ENCODE data around the gene KDM3A.

Gene KDM3A

DNA sequence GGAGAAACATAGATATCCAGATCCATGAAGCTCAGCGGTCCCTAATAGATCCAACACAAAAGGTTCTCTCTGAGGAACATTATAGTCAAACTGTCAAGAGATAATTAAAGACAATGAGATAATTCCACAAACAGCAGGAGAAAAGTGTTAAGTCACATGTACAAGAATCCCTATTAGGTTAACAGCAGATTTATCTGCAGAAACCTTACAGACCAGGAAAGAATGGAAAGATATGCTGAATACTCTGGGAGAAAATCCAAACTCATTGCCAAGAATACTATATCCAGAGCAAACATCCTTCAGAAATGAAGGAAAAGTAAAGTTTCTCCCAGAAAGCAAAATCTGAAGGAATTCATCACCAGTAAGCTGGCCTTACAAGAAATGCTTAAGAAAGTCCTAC, 10.8 kb upstream of the KDM3A start:
- no peak for DNase-seq (ENCODE audit: low spot score)

DNA sequence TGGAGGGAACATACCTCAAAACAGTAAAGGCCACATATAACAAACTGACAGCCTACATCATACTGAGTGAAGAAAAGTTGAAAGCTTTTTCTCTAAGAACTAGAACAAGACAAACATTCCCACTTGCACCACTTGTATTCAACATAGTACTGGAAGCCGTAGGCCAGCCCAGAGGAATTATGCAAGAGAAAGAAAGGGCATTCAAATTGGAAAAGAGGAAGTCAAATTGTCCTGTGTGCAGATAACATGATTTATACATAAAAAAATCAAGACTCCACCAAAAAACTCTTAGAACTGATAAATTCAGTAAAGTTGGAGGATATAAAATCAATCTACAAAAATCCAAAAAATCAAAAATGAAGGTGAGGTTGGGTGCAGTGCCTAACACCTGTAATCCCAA, 8.0 kb upstream of the KDM3A start:
- DNase-seq (ENCODE audit: low spot score), result no peak

DNA sequence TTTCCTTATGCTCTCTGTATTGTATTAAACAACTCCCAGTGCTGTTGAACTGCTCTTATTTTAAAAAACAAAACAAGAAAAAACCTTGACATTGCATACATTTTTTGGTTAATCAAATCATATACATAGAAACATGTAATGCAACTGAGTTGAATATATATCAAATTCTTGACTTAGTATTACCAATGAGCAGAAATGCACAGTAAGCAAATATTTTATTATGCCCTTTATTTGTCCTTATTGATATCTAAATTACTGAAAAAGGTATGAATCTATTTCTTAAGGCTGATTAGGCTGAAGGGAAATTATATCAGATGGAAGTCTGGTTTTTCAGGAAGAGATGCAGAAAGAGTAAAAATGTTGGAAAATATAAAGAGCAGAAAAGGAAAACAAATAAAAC, 6.9 kb upstream of the KDM3A start:
- DNase-seq (ENCODE audit: low spot score), result no peak

- DNase-seq (ENCODE audit: low spot score), result no peak
These were observed 5.6 kb upstream of the KDM3A start for GRCh38 chr2:86435531-86435930.

GRCh38 chr2:86436328-86436727, 4.8 kb upstream of the KDM3A start:
- no peak for DNase-seq (ENCODE audit: low spot score)

- no peak for DNase-seq (ENCODE audit: low spot score)
These were observed 1.1 kb upstream of the KDM3A start for GRCh38 chr2:86439879-86440630.

DNA sequence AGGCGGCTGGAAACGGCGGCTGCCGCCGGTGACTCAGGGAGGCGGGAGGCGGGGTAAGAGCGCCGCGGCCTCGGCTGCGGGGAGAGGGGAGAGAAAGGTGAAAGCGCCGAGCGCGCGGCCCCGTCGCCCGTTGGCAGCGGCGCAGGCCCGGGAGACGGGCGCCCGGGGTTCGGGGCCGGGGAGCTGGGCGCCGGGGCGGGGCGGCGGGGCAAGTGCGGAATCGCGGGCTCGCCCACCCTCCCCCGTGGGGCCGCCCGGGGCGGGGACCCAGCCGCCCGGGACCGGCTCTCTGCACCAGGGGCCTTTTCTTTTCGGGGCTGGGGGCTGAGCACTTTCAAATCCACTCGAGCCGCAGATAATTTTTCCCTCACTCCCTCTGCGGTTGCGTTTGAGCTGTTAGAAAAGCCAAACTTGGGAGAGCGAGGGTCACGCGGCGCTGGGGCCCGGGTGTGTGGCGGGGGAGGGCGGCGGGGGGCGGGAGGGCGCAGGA, 266 bp downstream of the KDM3A start:
- no peak for DNase-seq (ENCODE audit: low spot score)

GRCh38 chr2:86441882-86442641, 891 bp downstream of the KDM3A start:
- no peak for DNase-seq (ENCODE audit: low spot score)

DNA sequence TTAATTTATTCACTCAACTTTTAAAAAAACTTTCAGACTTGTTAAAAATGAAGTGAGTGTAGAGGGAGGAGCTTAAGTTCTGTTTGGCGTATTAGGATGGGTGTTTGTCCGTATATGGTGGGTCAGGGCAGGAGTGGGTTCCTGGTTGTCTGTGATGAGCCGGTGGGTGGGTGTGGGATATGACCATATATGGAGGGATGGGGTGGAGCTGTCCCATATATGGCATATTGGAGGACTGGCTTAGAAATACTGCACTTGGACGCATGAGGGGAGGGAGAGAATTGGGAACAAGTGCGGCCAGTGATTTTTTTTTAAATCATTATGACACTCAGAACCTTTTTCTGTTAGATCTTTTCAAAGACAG, 1.5 kb downstream of the KDM3A start:
- peak; percentile 93 for DNase-seq (ENCODE audit: low spot score)

GRCh38 chr2:86443631-86444350, 2.6 kb downstream of the KDM3A start:
- DNase-seq (ENCODE audit: low spot score), result no peak

- no peak for DNase-seq (ENCODE audit: low spot score)
These were observed 4.3 kb downstream of the KDM3A start for GRCh38 chr2:86445436-86445835.

- no peak for DNase-seq (ENCODE audit: low spot score)
These were observed 4.9 kb downstream of the KDM3A start for GRCh38 chr2:86446060-86446459.

DNA sequence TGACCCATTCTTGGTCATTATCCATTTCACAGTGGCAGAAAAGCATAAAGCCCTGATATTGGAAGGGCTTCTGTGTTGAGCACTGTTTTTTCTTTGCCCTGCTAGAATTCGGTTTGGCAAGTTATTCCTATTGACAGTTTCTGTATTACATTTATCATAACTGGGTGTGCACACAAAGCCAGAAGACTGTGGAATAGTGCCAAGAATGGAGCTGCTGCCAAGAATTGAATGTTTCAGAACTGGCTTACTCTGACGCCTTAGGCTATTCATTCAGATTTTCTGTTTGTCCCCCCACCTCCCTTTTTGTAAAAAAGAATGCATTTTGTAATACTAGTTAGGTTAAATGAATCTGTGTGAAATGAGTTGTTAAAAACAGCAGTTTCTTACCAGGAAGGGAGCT, 12.7 kb downstream of the KDM3A start:
- no peak for DNase-seq (ENCODE audit: low spot score)

- no peak for DNase-seq (ENCODE audit: low spot score)
These were observed 13.1 kb downstream of the KDM3A start for GRCh38 chr2:86454238-86454637.

DNA sequence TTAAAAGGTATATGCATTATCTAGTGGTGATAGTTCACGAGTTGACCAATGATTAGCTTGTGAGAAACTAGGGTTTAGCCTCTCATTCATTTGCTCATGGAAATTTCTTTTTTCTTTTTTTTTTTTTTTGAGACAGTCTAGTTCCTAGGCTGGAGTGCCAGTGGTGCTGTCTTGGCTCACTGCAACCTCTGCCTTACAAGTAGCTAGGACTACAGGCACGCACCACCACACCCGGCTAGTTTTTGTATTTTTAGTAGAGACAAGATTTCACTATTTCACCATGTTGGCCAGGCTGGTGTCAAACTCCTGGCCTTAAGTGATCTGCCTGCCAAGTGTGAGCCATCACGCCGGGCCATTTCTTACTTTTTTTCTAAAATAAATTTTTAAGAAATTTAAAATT, 14.0 kb downstream of the KDM3A start:
- DNase-seq (ENCODE audit: low spot score), result no peak

DNA sequence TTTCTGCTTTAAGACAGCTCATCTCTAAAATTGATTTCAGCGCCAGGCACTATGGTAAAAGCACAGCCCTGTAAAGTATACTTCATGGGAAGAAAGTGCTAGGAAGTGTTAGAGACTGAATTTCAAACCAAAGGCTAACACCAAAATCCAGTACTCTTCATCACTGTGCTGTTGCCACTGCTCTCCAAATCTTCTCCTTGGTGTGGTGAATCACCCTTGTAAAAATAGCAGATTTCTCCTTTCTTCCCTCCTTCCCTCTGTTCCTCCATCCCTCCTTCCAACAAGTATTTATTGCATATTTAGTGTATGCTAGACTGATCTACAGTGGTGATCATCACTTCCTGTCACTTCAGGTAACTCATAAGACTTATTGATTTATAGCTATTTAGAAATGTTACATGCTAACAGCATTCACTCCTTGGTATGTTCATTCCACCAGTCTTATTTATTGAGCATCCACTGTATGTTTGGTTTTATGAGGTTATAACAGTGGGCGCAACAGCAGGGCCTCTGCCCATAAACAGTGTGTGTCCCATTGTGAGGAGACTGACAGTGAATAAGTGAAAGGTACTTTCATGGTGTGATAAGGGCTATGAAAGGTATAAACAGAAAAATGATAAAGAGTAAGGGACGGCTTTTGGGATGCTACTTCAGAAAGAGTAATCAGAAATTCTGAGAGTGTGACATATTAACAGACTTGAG, 20.0 kb downstream of the KDM3A start:
- DNase-seq (ENCODE audit: low spot score), result no peak

DNA sequence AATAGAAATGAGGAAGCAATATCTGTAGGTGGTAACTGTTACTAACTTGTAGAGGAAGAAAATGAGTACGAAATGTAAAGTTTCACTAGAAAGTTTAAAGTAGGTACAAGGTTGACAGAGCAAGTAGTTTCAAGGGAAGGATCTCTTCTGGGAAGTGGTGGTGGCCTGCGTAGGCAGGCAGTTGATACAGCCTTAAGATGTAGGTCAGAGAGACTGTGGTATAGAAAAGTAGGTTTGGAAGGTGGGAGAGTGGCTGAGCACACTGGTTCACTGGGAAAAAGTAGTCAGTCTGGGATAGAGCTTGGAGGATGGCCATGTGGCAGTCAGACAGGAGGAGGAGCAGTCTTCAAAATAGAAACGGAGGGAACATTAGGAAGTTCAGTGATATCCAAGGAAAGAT, 23.5 kb downstream of the KDM3A start:
- no peak for DNase-seq (ENCODE audit: low spot score)

DNA sequence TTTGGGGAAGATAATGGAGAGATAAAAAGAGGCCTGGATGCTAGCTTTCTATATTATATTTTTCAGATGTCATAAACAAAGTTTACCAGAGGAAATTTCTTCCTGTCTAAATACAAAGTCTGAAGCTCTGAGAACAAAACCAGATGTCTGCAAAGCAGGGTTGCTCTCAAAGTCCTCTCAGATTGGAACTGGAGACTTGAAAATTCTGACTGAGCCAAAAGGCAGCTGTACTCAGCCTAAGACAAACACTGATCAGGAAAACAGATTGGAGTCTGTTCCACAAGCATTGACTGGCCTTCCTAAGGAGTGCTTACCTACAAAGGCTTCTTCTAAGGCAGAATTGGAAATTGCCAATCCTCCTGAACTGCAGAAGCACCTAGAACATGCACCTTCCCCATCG, 25.1 kb downstream of the KDM3A start:
- DNase-seq (ENCODE audit: low spot score), result no peak

DNA sequence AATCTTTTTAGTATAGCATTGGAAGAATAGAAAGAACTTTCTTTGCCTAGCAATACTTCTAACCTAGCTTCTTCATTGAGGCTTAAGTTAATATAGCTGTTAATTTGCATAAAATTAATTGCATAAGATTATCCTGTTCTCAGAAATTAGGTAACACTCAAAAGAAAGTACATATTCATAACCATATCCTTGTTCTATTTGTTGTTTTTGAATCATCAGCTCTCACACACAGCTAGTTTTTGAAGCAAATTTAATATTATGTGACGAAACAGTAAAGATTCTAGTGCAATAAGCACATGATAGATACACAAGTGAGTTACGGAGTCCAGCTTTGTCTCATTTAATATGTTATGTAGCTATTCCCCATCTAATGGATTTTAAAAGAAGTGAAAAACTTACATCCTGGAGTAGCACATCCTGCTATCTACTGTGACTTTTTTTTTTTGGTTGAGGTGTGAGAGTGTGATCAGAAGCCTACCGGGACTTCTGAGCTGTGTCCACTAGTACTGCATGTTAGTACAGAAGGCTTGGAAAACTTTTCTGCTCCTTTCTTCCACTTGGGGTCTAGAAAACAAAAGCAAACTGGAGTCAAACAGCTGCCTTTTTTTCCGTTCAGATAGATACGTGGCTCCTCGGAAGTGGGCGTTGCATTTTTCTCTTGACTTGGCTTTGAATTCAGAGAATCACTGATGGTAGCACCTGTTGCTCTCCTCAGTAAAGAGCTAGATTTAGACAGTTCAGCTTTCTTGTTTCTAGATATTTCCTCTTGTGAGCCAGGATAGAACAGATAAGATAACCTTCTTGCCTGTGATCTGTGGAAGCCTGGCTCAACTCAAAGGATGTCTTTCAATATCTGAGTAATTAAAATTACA, 27.2 kb downstream of the KDM3A start:
- DNase-seq (ENCODE audit: low spot score), result no peak

DNA sequence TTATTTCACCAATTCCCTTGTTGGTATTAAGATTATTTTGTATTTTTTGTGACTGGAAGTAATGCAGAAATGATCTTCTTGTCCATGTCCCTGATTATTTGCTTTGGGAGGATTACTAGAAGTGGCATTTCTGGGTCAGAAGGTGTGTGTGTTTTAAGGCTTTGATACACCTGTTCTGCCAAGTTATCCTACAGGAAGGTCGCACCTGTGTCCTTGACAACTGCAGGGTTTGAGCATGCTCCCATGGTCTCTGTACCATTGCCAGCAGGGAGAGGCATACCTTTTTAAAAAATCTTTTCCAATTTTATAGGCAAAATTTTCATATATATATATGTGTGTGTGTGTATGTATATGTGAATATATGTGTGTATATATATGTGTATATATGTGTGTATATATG, 29.7 kb downstream of the KDM3A start:
- DNase-seq (ENCODE audit: low spot score), result no peak

DNA sequence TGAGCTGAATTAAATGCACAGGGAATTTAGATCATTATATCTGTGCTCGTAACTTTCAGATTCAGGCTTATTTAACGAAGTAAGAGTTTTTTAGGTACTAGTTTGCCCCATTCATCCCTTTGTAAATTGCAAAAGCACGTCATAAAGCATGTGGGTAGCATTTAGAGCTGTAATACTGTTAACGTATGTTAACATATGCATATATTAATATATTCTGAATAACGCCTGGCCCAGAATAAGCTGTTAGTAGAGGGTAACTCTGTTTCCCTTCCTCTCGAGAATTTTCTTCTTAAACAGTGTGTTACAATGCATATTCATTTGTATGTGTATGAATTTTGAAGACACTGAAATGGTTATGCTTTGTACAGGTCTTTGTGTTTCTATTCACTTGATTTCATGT, 30.5 kb downstream of the KDM3A start:
- DNase-seq (ENCODE audit: low spot score), result no peak
